DMS 273 (cell line): Measurements from ENCODE around the gene PTPRN2.
"Not testable (repeated sequence)": the region's sequence is repeated elsewhere in the genome, so short reads cannot be mapped to it uniquely, and the experiment has no call there.

Source experiments
- DNase-seq: peaks from one replicate; lab custom pipeline; 2025; ENCODE audit not compliant: unreplicated experiment; lab: John Stamatoyannopoulos, UW

PTPRN2 gene

DNA sequence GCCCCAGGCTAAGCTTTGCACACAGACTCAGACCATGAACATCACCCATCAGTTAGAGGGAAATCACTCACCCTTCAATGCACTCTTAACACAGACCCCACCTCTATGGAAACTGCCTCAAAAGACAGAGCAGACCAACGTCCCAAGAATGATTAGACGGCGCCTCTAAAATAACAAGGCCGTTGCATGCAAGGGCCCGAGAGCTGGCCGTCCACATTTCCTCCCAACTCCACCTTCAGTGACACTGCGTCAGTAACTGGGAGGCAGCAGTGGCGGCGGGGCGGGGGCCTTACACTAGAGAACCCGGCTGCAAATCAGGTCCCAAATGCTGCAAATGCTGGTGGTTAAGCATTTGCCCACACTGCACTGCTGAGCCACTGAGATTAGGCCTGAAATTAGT lies 115.0 kb downstream of the PTPRN2 start:
- DNase-seq = no peak

DNA sequence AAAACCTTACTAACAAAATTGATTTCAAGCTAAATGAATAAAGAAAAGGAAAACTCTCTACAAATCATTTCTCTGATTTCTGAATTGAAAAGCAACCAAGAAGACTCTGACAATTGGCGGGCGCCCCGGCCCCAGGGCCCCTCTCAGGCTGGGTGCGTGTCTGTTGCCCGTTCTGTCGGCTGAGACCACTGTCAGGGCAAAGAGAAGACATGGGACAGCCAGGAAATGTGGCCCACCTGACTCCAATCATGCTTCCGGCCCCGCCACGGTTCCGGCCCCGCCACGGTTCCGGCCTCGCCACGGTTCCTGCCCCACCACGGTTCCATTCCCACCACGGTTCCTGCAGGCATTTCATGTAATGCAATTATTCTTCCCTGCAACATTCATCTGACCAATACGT lies 115.9 kb downstream of the PTPRN2 start:
- no peak for DNase-seq

DNA sequence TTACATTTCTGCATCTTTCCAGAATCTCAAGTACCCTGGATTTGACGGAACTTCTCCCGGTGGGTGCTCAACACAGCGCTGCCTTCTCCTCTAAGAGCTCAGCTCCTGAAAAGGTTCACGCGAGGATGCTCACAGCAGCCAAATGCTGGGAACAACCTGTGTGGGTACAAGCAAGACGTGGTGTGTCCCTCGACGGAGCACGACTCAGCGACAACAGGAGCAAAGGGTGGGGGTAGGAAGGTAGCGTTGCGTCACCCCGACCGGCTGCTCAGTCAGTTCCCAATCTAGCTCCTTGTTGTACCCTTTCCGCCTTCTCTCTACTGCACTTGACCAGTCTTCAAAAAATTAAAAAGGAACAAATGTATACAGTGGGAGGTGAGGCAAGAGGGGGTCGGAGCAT lies 117.3 kb downstream of the PTPRN2 start:
- DNase-seq = no peak

DNA sequence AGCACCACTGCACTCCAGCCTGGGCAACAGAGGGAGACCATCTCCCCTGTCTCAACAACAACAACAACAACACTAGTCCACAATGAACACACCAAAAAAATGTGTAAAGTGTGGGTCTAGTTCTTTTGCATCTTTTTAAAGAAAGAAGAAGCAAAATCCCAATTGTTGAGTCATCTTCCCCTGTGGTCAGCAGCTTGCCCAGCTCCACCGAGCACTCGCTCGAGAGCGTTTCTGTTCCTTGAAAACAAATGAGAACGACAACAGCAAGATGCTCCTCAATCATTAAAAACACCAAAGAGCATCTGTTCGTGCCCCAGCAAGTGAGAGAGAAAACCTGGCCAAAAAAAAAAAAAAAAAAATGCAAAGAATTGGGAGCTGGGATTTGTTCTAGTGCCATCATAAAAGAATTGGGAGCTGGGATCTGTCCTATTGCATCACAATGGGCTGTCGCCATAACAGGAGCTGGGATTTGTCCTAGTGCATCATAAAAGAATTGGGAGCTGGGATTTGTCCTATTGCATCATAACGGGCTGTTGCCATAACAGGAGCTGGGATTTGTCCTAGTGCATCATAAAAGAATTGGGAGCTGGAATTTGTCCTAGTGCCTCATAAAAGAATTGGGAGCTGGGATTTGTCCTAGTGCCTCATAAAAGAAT lies 118.1 kb downstream of the PTPRN2 start:
- DNase-seq = no peak

DNA sequence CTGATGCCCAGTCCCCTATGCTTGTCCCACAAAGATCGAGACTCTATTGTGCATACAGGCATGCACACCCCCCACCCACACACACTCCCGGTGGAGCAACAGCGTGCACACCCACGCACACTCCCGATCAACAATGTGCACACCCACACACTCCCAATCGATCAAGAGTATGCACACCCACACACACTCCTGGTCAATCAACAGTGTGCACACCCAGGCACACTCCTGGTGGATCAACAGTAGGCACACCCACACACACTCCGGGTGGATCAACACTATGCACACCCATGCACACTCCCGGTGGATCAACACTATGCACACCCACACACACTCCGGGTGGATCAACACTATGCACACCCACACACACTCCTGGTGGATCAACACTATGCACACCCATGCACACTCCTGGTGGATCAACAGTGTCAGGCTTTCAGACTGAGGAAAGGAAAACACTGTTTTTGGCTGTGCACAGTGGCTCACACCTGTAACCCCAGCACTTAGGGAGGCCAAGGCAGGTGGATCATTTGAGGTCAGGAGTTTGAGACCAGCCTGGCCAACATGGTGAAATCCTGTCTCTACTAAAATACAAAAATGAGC lies 118.8 kb downstream of the PTPRN2 start:
- no peak for DNase-seq

DNA sequence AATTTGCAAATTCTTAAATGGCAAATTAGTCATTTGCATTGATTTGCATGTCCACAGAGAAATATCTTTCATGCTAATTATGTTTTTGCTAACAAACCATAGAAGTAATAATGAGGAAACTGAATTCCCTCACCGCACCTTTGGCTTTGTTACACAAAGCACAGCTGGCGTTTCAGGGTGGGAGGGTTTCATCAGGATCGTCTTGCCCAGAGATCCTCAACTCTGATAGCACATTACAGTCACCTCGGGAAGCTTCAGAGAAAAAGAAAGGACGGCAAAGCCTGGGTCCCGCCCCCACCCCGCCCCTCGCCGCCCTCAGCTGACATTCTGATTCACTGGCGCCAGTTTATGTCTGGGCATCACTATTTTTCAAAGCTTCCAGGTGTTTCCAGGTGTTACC lies 119.4 kb downstream of the PTPRN2 start:
- DNase-seq = no peak

DNA sequence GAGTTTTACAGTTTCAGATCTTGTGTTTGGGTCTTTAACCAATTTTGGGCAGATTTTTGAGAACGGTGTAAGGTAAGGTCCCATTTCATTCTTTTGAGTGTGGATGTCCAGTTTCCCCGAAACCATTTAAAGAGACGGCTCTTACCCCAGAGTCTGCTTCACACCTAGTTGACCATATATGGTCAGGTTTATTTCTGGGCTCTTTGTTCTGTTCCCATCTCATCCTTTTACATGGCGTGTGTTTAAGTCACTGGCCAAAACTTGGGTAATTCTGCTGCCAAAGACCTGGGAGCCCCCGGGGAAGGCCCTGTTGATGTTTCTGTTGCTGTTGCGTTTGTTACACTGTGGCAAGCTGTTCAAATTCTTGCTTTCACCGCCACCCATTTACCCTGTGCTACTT lies 120.1 kb downstream of the PTPRN2 start:
- no peak for DNase-seq

DNA sequence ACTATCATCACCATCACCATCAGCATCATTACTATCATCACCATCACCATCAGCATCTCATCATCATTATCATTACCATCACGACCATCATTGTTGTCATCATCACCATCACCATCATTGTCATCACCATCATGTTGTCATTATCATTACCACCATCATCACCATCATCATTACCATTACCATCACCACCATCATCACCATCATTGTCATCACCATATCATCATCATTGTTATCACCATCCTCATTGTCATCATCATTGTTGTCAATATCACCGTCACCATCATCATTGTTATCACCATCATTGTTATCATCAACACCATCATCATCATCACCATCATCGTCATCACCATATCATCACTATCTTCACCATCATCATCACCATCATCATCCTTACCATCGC lies 124.3 kb downstream of the PTPRN2 start:
- no peak for DNase-seq

DNA sequence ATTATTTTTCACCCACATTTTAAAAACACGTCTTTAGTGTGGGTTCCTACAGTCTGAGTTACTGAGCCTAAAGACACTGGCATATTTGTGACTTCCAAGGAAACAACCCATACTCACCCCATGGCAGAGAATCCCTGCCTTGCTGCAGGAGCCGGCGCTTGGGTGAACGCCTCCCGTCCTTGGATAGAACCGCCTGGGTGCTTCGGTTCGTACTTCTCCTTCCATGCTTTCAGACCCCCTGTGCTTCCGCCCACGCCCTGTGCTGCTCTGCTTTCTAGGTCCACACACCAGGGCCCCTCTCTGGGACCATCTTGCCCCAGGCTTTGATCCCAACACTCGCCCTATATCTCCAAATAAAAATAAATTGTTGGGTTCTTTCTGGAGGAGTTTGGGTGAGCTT lies 125.8 kb downstream of the PTPRN2 start:
- no peak for DNase-seq

DNA sequence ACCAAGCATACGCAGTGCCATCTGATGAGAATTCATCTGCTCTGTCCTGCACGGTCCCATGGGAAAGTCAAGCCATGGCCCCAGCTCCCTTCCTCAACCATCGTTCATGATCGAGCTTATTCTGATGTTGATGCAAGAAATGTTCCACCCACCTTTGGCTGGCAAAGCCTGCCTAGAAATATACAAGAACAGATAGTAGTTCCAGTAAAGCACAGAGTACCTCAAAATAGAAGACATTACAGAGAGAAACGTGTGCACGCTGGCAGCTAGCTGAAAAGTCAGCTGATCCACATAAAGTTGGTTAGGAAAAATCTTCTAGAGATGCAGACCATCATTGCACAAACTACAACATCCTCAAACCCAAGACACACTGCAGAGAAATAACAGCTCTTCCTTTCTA lies 127.0 kb downstream of the PTPRN2 start:
- no peak for DNase-seq

DNA sequence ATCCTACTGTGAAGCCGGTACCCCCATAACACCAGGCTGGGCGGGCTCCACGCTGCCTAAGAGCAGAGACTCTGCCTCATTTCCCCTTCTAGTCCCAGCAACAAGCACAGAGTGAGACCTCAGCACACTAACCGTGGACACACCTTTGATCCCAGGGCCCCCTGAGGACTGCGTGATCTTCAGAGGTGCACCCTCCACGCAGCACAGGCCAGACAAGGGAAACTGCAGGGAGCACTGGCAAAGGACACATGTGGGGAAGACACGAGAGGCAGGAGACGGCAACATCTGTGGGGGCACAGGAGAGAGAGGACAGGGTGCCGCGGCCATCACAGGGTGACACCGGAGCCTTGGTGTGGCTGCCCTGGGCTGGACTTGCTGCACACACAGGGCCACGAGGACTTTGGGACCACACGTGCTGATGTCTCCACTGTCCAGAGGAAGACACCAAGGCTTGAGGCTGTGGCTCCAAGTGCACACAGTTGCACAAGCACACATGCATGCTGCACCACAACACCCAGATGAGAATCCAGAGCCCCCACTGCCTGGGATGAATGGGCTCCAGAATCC lies 128.8 kb downstream of the PTPRN2 start:
- no peak for DNase-seq

DNA sequence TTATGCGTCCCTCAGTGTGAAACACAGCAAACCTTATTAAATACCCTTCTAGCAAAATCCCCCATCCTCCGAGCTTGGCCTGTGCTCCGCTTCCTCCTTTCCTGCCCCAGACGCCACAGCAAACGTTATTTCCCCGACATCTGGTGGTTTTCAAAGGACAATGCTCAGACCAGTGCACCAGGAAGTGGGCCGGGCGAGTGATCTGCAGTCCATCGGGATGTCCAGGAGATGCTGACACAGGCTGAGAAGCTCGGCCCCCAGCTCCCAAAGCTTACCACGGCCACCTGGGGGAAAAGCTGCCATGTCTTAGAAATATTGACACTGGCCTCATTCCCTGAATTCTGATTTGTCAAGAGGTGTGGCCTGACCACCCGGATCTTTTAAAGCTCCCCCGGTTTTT lies 129.5 kb downstream of the PTPRN2 start:
- no peak for DNase-seq

DNA sequence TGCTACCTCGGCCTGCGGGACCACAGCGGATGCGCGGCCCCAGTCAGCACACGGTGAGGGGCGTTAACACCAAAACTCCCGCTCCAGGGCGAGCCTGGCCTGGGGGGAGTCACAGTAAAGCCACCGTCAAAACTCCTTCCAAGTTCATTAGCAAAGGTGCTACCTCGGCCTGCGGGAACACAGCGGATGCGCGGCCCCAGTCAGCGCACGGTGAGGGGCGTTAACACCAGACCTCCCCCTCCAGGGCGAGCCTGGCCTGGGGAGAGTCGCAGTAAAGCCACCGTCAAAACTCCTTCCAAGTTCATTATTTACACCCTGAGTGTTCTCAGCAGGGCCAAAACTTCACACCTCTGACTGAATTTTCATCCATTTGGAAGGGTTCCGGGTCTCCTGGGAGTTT lies 130.0 kb downstream of the PTPRN2 start:
- DNase-seq = not testable (repeated sequence)

DNA sequence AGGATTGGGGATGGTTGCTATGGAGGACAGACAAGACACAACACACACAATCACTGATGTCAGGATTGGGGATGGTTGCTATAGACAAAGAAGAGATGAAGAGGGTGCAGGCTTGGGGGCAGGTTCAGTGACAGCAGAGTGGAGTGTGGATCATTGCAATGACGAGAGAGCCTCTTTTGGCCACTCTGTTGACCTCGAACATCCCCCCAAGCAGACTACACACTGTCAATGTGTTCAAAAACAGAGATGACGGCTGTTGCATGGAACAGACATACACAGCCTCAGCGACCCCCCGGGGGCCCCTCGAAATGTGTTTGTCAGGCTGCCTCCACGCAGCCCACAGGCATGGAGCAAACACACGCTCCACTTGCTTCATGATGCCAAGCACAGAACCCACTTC lies 133.0 kb downstream of the PTPRN2 start:
- no peak for DNase-seq

DNA sequence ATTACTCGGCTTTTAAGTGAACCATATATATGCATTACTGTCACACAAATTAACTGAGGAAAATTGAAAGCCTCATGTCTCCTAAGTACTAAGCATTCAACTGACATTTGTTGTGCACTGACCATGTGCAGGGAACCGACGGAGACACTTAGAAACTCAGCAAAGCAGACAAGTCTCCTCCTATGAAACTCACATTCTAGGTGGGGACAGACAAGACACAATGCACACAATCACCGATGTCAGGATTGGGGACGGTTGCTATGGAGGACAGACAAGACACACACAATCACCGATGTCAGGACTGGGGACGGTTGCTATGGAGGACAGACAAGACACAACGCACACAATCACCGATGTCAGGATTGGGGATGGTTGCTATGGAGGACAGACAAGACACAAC lies 134.0 kb downstream of the PTPRN2 start:
- no peak for DNase-seq

DNA sequence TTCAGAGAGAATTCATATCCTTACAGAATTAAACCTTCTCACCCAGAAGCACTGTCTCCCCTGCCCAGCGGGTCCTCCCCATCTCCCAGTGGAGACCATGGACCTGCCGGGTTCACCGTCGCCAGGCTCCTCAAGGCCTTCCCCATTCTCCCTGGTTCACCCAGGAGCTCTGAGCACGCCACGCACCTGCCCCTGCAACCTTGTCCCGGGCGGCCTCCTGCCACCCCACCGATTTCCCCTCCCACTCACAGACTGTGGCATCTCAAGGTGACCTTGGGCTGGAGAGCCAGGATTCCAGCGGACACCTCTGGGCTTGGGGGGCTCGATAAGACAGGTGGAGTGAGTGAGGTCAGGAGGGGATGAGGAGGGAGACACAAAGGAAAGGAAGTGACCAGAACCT lies 135.3 kb downstream of the PTPRN2 start:
- DNase-seq = no peak

DNA sequence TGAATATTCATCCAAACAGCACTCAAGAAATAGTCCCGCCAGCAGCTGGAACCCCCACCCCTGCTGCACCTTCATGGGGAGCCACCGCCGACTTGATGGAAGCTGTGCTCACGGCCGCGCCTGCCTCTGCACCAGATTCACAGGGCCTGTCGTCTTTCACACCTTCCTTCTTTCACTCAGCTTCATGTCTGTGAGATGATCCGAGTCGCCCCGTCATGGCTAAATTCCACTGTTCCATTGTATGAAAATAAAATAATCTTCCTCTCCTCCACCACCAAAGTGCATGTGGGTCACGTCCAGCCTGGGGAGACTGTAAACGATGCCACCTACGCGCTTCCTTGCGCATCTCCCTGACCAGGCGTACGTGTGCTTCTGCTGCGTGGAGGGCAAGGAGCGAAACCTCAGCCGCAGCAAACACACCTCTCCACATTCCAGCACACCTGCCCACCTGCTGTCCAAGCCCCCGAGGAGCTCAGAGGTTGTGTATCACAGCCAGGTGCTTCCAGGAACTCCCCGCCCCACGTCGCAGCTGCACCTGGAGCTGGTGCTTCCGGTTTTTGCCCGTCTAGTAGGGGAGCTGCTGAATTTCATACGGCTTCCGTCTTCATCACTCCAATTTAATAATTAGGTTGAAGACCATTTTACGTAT lies 137.0 kb downstream of the PTPRN2 start:
- DNase-seq = no peak

DNA sequence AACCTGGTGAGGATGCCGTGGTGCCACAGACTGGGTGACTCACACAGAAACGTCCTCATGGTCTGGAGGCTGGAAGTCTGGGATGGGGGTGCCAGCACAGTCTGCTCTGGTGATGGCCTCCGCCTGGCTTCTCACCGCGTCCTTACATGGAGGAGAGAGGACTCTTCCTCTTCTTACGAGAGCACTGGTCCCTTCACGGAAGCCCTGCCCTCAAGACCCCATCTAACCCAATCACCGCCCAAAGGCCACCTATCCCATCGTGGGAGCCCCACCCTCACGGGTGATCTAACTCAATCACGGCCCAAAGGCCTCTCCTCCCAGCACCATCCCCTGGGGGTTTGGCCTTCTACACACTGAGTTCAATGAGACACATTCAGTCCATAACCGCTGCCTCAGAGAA lies 137.7 kb downstream of the PTPRN2 start:
- DNase-seq = no peak

DNA sequence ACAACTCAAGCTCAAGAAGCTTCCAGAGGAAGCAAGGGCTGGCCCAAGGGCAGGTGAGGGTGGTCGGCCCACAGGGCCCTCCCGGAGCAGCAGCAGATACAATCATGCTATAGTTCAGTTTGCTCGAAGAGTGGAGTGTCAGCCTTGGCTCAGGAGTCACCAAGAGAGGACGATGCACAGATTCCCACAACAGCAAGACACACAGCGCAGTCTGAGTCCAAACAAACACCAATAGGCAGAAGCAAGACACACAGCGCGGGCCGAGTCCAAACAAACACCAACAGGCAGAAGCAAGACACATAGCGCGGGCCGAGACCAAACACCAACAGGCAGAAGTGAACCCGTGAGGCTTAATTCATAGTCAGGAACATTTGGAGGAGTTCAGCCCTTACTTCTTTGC lies 138.4 kb downstream of the PTPRN2 start:
- DNase-seq = no peak

DNA sequence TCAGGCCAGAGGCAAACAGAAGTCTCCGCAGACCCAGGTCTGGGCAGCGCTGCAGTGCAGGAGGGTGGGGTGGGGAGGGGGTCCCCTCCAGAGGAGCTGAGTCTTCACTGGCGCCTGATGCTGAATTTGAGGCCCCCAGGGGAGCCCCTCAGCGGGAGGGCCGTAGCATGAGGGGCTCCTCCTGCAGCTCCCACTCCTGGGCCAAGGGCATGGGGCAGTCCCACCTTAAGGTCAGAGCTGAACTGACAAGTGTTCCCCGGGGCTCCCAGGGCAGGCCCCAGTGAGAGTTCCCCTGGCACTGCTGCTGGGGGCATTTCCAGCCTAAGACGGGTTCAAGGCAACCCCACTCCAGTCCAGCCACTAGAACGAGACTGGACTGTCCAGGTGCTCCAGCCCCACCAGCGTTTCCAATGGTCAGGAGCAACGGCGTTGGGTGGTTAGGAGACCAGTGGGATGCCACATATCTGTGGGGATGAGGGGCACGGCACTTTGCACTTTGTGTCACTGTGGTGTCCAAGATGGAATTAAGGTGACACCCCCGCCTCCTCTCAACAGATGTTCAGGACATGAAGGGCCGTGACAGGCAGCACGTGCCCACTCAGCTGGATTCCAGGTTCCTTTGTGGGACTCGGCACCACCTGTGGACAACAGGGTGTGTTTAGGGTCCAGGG lies 139.1 kb downstream of the PTPRN2 start:
- no peak for DNase-seq

DNA sequence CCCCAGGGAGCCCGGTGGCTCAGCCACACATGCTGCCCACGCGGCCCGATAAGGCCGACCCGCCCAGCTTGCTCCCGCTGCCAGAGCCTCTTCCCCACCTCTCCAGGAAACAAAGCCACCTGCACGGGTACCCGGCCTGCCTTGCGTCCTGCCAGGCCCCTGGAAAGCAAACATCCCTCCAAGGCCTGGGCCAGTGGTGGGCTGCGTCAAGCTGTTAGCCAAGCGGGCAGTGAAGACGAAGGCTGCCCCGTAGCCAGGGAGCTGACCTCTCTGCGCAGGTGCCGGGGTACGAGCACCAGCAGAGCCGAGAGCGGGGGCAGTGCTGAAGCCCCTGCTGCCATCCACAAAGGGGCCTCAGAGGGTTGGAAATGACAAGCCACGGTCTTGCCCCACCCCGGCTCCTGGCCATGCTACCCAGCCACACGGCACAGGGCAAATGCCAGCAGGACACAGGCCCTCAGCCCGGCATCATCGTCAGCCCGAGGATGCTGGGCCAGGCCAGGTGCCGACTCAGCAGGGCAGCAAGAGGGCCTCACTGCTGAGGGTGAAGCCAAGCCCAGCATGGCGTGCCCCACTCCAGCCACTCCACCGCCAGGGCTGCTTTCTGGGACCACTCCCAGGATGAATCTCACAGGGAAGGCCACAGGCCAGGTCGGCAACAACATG lies 140.0 kb downstream of the PTPRN2 start:
- DNase-seq = no peak
